8988T (cell line): Measurements from ENCODE around the gene GRIN2D.
"Not testable (repeated sequence)": the region's sequence is repeated elsewhere in the genome, so short reads cannot be mapped to it uniquely, and the experiment has no call there.

ENCODE experiments used
- DNase-seq: peaks from one replicate; pipeline ENCODE4 v3.0.0; 2011

The GRIN2D gene

GRCh38 chr19:48372904-48373303 is 20.6 kb upstream of the GRIN2D start:
- no peak for DNase-seq

- DNase-seq, result no peak
Measured at GRCh38 chr19:48373567-48373966, 19.9 kb upstream of the GRIN2D start.

GRCh38 chr19:48378194-48378570 is 15.3 kb upstream of the GRIN2D start:
- DNase-seq, result no peak

GRCh38 chr19:48379058-48379457 is 14.4 kb upstream of the GRIN2D start:
- no peak for DNase-seq

- DNase-seq, result no peak
Measured at GRCh38 chr19:48381178-48381950, 12.1 kb upstream of the GRIN2D start.

GRCh38 chr19:48382286-48382685 is 11.2 kb upstream of the GRIN2D start:
- DNase-seq, result no peak

- DNase-seq, result no peak
Measured at GRCh38 chr19:48385461-48386087, 7.9 kb upstream of the GRIN2D start.

GRCh38 chr19:48386981-48387380 is 6.5 kb upstream of the GRIN2D start:
- no peak for DNase-seq

- DNase-seq, result peak; percentile 51
Measured at GRCh38 chr19:48390188-48391099, 3.0 kb upstream of the GRIN2D start.

- DNase-seq, result peak; percentile 66
Measured at GRCh38 chr19:48391100-48392005, 2.1 kb upstream of the GRIN2D start, which contains the start of gene KDELR1. TSS of gene KDELR1 (minus strand) at chr19:48391551. CDS start at chr19:48391358, 193 bp downstream.

- not testable (repeated sequence) for DNase-seq
Measured at GRCh38 chr19:48392006-48392344, 1.5 kb upstream of the GRIN2D start.

GRCh38 chr19:48392860-48393558 is 459 bp upstream of the GRIN2D start:
- no peak for DNase-seq

- no peak for DNase-seq
Measured at GRCh38 chr19:48394331-48395169, 1.1 kb downstream of the GRIN2D start.

GRCh38 chr19:48395170-48395455 is 1.6 kb downstream of the GRIN2D start:
- no peak for DNase-seq

GRCh38 chr19:48395499-48395898 is 2.0 kb downstream of the GRIN2D start:
- DNase-seq, result no peak

GRCh38 chr19:48396016-48396823 is 2.8 kb downstream of the GRIN2D start:
- DNase-seq, result no peak

- DNase-seq, result no peak
Measured at GRCh38 chr19:48396824-48397176, 3.3 kb downstream of the GRIN2D start.

GRCh38 chr19:48397263-48398101 is 4.0 kb downstream of the GRIN2D start:
- no peak for DNase-seq

- DNase-seq, result no peak
Measured at GRCh38 chr19:48398102-48398374, 4.6 kb downstream of the GRIN2D start.
